HepG2 (cell line): ENCODE results near the gene GPBAR1. TPM values are rescaled to one million over a fixed set of nuclear protein-coding genes. Genes with fewer than 3 reads are reported as not detected.

Source experiments
- ARHGAP35 ChIP-seq: sonication (generic); formaldehyde crosslinking; IDR thresholded peaks from 2 replicates; pipeline ENCODE4 v1.9.0; 2022; ENCODE audit warnings: mild to moderate bottlenecking, inconsistent platforms, moderate library complexity, missing genetic modification reagents, borderline replicate concordance
- ATF7-NPFF ChIP-seq: sonication (generic); formaldehyde crosslinking; IDR thresholded peaks from 2 replicates; pipeline ENCODE4 v1.8.1; 2023; ENCODE audit warnings: mild to moderate bottlenecking, low read depth, missing genetic modification reagents, moderate library complexity
- DNMT3B ChIP-seq: conservative IDR thresholded peaks from 2 replicates; pipeline ENCODE4 v1.6.1; 2016; ENCODE audit warnings: missing biosample characterization, control low read depth
- EHMT2 ChIP-seq: fragments of 200-600 bp; sonication (generic); IDR thresholded peaks from 2 replicates; pipeline ENCODE4 v1.7.0; 2017; ENCODE audit warnings: antibody characterized with exemption, low read depth, low read length, borderline replicate concordance
- HNF1B ChIP-seq: sonication (generic); formaldehyde crosslinking; IDR thresholded peaks from 2 replicates; pipeline ENCODE4 v1.5.1; 2020; ENCODE audit warnings: mild to moderate bottlenecking, moderate library complexity, missing genetic modification reagents
- KAT7 ChIP-seq: IDR thresholded peaks from 2 replicates; pipeline ENCODE4 v1.6.1; 2018; ENCODE audit warnings: borderline replicate concordance, missing compliant biosample characterization
- MAZ ChIP-seq, 2 experiments: sonication (generic) in 1 of 2; formaldehyde crosslinking in 1 of 2; IDR thresholded peaks; 2 replicates each; pipeline versions ENCODE4 v1.5.0 to v1.6.1; 2012 to 2020; ENCODE audit warnings: low read depth in 2 of 2, mild to moderate bottlenecking in 2 of 2, borderline replicate concordance in 1 of 2, improper control_type of control experiment in 1 of 2, low read length in 1 of 2, missing genetic modification reagents in 1 of 2, moderate library complexity in 1 of 2
- NBN ChIP-seq: fragments of 450-650 bp; conservative IDR thresholded peaks from 2 replicates; pipeline ENCODE4 v1.6.1; 2017
- NR2F1 ChIP-seq, 2 experiments: fragments of 450-650 bp in 1 of 2; formaldehyde crosslinking in 1 of 2; IDR thresholded peaks; 2 replicates each; pipeline versions ENCODE4 v1.5.0 to v1.6.1; 2016 to 2020; ENCODE audit warnings: mild to moderate bottlenecking in 1 of 2, missing compliant biosample characterization in 1 of 2, missing genetic modification reagents in 1 of 2, moderate library complexity in 1 of 2
- PAF1 ChIP-seq: IDR thresholded peaks from 2 replicates; pipeline ENCODE4 v1.6.1; 2016; ENCODE audit warnings: missing genetic modification reagents, missing compliant biosample characterization
- PHF20 ChIP-seq: sonication (generic); formaldehyde crosslinking; IDR thresholded peaks from 2 replicates; pipeline ENCODE4 v1.5.0; 2020; ENCODE audit warnings: mild to moderate bottlenecking, missing genetic modification reagents
- REST ChIP-seq, 2 experiments: IDR thresholded peaks; 2 replicates each; pipeline ENCODE4 v1.6.1; 2011 to 2012; ENCODE audit warnings: low read length in 2 of 2, borderline replicate concordance in 1 of 2, low read depth in 1 of 2, mild to moderate bottlenecking in 1 of 2, moderate library complexity in 1 of 2
- SALL2 ChIP-seq: sonication (generic); formaldehyde crosslinking; IDR thresholded peaks from 2 replicates; pipeline ENCODE4 v1.8.1; 2023; ENCODE audit warnings: mild to moderate bottlenecking, missing genetic modification reagents, inconsistent platforms
- TARDBP ChIP-seq: sonication (generic); formaldehyde crosslinking; IDR thresholded peaks from 2 replicates; pipeline ENCODE4 v1.8.0; 2022; ENCODE audit warnings: mild to moderate bottlenecking, missing genetic modification reagents
- ZBTB7B ChIP-seq: sonication (generic); formaldehyde crosslinking; IDR thresholded peaks from 2 replicates; pipeline ENCODE4 v1.4.0; 2020; ENCODE audit warnings: missing genetic modification reagents
- ZNF224 ChIP-seq: sonication (generic); formaldehyde crosslinking; IDR thresholded peaks from 2 replicates; pipeline ENCODE4 v1.5.0; 2020; ENCODE audit warnings: mild to moderate bottlenecking, missing genetic modification reagents
- ZNF446 ChIP-seq: sonication (generic); formaldehyde crosslinking; IDR thresholded peaks from 2 replicates; pipeline ENCODE4 v1.5.0; 2020; ENCODE audit warnings: mild to moderate bottlenecking, missing genetic modification reagents
- ZNF557 ChIP-seq: sonication (generic); formaldehyde crosslinking; IDR thresholded peaks from 2 replicates; pipeline ENCODE4 v1.4.0; 2020; ENCODE audit warnings: missing genetic modification reagents
- ZNF780A ChIP-seq: sonication (generic); formaldehyde crosslinking; IDR thresholded peaks from 2 replicates; pipeline ENCODE4 v1.8.0; 2022; ENCODE audit warnings: mild to moderate bottlenecking, missing genetic modification reagents, moderate library complexity
- polyA plus RNA-seq, 8 experiments: library from polyadenylated mRNA; depleted of rRNA in 3 of 8; stranded (reverse) in 7 of 8; unstranded in 1 of 8; fragments of >200 nt; fragmentation: Illumina TruSeq in 4 of 8; extraction: Trizol in 4 of 8; gene quantifications; 2 replicates each; pipeline versions ENCODE4 v1.2.1 to v1.2.3, GENCODE V29; 2011 to 2016; ENCODE audit warnings: low read depth in 4 of 8, missing spikeins in 1 of 8, mixed read lengths in 1 of 8; ENCODE audit not compliant: insufficient read depth in 1 of 8
- total RNA-seq, 5 experiments: library from RNA; depleted of rRNA; stranded (reverse); fragments of >200 nt; fragmentation: Illumina TruSeq; extraction: Trizol; gene quantifications; 2 replicates each; pipeline ENCODE4 v1.2.3, GENCODE V29; 2016; ENCODE audit warnings: low read depth in 1 of 5
- TF ChIP-seq, protein P1 (sequence below): sonication (generic); formaldehyde crosslinking; IDR thresholded peaks from 2 replicates; pipeline ENCODE4 v1.8.1; 2022; ENCODE audit warnings: mild to moderate bottlenecking, missing genetic modification reagents
- TF ChIP-seq, protein P2 (sequence below): sonication (generic); formaldehyde crosslinking; IDR thresholded peaks from 2 replicates; pipeline ENCODE4 v1.9.0; 2021; ENCODE audit warnings: missing genetic modification reagents, mild to moderate bottlenecking, borderline replicate concordance

Gene GPBAR1
- total and polyA plus RNA-seq, 2 of the 13 experiments (the other 11 are each of a cell fraction or from before 2014, with no cell fraction given), result 0.05 to 0.09 TPM

- no peak for TF ChIP-seq NBN
- TF ChIP-seq, protein P1, sequence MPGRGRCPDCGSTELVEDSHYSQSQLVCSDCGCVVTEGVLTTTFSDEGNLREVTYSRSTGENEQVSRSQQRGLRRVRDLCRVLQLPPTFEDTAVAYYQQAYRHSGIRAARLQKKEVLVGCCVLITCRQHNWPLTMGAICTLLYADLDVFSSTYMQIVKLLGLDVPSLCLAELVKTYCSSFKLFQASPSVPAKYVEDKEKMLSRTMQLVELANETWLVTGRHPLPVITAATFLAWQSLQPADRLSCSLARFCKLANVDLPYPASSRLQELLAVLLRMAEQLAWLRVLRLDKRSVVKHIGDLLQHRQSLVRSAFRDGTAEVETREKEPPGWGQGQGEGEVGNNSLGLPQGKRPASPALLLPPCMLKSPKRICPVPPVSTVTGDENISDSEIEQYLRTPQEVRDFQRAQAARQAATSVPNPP, result no peak
- no peak for TF ChIP-seq ZNF446
- TF ChIP-seq KAT7 (CRISPR knock-in tag), result peak; percentile 68; the same call in 1 of the 2 replicates
- TF ChIP-seq EHMT2, result peak; percentile 34; the same call in 1 of the 2 replicates
- TF ChIP-seq REST (IDR thresholded peaks at IDR 0.05; ENCODE audit: borderline replicate concordance in 1 of 2, low read depth in 1 of 2, low read length in 2 of 2), result no peak
- TF ChIP-seq NR2F1 (CRISPR knock-in tag; IDR thresholded peaks at IDR 0.05), result no peak
- TF ChIP-seq ZNF557, result no peak
- peak; percentile 75; the same call in 1 of the 2 replicates for TF ChIP-seq ZBTB7B (CRISPR knock-in tag)
- TF ChIP-seq, protein P2, sequence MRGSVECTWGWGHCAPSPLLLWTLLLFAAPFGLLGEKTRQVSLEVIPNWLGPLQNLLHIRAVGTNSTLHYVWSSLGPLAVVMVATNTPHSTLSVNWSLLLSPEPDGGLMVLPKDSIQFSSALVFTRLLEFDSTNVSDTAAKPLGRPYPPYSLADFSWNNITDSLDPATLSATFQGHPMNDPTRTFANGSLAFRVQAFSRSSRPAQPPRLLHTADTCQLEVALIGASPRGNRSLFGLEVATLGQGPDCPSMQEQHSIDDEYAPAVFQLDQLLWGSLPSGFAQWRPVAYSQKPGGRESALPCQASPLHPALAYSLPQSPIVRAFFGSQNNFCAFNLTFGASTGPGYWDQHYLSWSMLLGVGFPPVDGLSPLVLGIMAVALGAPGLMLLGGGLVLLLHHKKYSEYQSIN (CRISPR knock-in tag), result no peak
- TF ChIP-seq ATF7-NPFF (CRISPR knock-in tag), result 0 out of 2 replicates have a peak, but pooled peaks have one; percentile 60
- TF ChIP-seq DNMT3B (CRISPR knock-in tag), result no peak
- 0 out of 2 replicates have a peak, but pooled peaks have one; percentile 11 for TF ChIP-seq MAZ (IDR thresholded peaks at IDR 0.05; ENCODE audit: borderline replicate concordance, low read depth, low read length)
- peak; percentile 74 for TF ChIP-seq MAZ (CRISPR knock-in tag; IDR thresholded peaks at IDR 0.05; ENCODE audit: low read depth)
- peak; percentile 86 for TF ChIP-seq HNF1B (CRISPR knock-in tag)
- TF ChIP-seq ARHGAP35 (CRISPR knock-in tag), result no peak
- peak; percentile 43; the same call in 1 of the 2 replicates for TF ChIP-seq TARDBP
- TF ChIP-seq SALL2, result peak; percentile 57; the same call in 1 of the 2 replicates
- TF ChIP-seq PAF1, result no peak
- no peak for TF ChIP-seq ZNF780A (CRISPR knock-in tag)
- no peak for TF ChIP-seq ZNF224 (CRISPR knock-in tag)
- no peak for TF ChIP-seq PHF20 (CRISPR knock-in tag)
Observed at GRCh38 chr2:218301176-218301819, 40.5 kb downstream of the GPBAR1 start (continued).
